HG02759 (cell line): Measurements from ENCODE around the gene CCDC137.
A peak's percentile ranks its signal among the peaks of the same experiment; 100 is the strongest.

Experiments used
- ATAC-seq: cut with Tn5 transposase; IDR thresholded peaks from one replicate; pipeline ENCODE4 v1.9.1; 2021; ENCODE audit warnings: mild to moderate bottlenecking, moderate library complexity; ENCODE audit not compliant: unreplicated experiment

Gene CCDC137

GRCh38 chr17:81681672-81682071 is 15.1 kb downstream of the CCDC137 start:
- no peak for ATAC-seq

- no peak for ATAC-seq
These were observed 16.1 kb downstream of the CCDC137 start for GRCh38 chr17:81682565-81683207.

GRCh38 chr17:81683208-81683583 is 16.7 kb downstream of the CCDC137 start:
- peak; percentile 3 for ATAC-seq

- peak; percentile 88 for ATAC-seq
These were observed 17.3 kb downstream of the CCDC137 start, which contains the start of the genes ARL16 and HGS for GRCh38 chr17:81683584-81684441. ARL16 (minus strand) TSS chr17:81683797; CDS start chr17:81683753, 44 bp downstream. HGS (plus strand) TSS chr17:81684011; CDS start chr17:81684067, 56 bp downstream.

GRCh38 chr17:81684442-81684911 is 17.9 kb downstream of the CCDC137 start:
- ATAC-seq: no peak

GRCh38 chr17:81685108-81685507 is 18.6 kb downstream of the CCDC137 start:
- no peak for ATAC-seq

GRCh38 chr17:81686614-81687013 is 20.1 kb downstream of the CCDC137 start:
- ATAC-seq: no peak

- no peak for ATAC-seq
These were observed 21.4 kb downstream of the CCDC137 start for GRCh38 chr17:81687770-81688541.

GRCh38 chr17:81688616-81689015 is 22.1 kb downstream of the CCDC137 start:
- ATAC-seq: no peak

- no peak for ATAC-seq
These were observed 23.5 kb downstream of the CCDC137 start for GRCh38 chr17:81690066-81690465.

GRCh38 chr17:81690549-81690948 is 24.0 kb downstream of the CCDC137 start:
- no peak for ATAC-seq

GRCh38 chr17:81691196-81691595 is 24.7 kb downstream of the CCDC137 start:
- ATAC-seq: no peak

GRCh38 chr17:81691608-81692007 is 25.1 kb downstream of the CCDC137 start:
- no peak for ATAC-seq

- no peak for ATAC-seq
These were observed 27.1 kb downstream of the CCDC137 start for GRCh38 chr17:81693509-81694210.

GRCh38 chr17:81694810-81695209 is 28.3 kb downstream of the CCDC137 start:
- no peak for ATAC-seq

- no peak for ATAC-seq
These were observed 28.7 kb downstream of the CCDC137 start for GRCh38 chr17:81695211-81695610.

- ATAC-seq: no peak
These were observed 29.3 kb downstream of the CCDC137 start for GRCh38 chr17:81695801-81696200.

GRCh38 chr17:81696218-81696941 is 29.8 kb downstream of the CCDC137 start:
- ATAC-seq: no peak

- no peak for ATAC-seq
These were observed 30.9 kb downstream of the CCDC137 start for GRCh38 chr17:81697261-81698044.
